IMR-90 (cell line): Measurements from ENCODE around the gene SLC2A2. TPM values are rescaled to one million over a fixed set of nuclear protein-coding genes. Genes with fewer than 3 reads are reported as not detected.

Experiments used
- ATAC-seq: fragments of 200-7000 bp; cut with Tn5 transposase; 2 replicates; pipeline ENCODE4 v1.9.1; 2020; ENCODE audit warnings: low read depth, mild to moderate bottlenecking, moderate library complexity
- BruUV-seq: library from RNA; stranded (reverse); fragments of 400-500 nt; replicated peaks from 2 replicates; lab custom pipeline; 2021; lab: Mats Ljungman, UMichigan
- CTCF ChIA-PET: fragments of 300-600 bp; formaldehyde crosslinking; extraction: SDS; loops from one replicate; lab custom pipeline; 2021; ENCODE audit warnings: antibody characterized with exemption; lab: Yijun Ruan, JAX
- POLR2A ChIA-PET: fragments of 300-600 bp; sonication (Branson Sonifier 250); formaldehyde crosslinking; loops from one replicate; lab custom pipeline; 2022; ENCODE audit warnings: antibody characterized with exemption; ENCODE audit not compliant: unreplicated experiment; lab: Charles Lee
- DNase-seq: peaks from one replicate; pipeline ENCODE4 v3.0.0; 2013
- H2AFZ ChIP-seq: replicated peaks from 2 replicates; pipeline ENCODE3; 2013; ENCODE audit warnings: low read length, mild to moderate bottlenecking; ENCODE audit not compliant: poor library complexity
- H2AK5ac ChIP-seq: 2 replicates; pipeline ENCODE4 v1.6.1; 2013; ENCODE audit warnings: low read depth, low read length, inconsistent platforms
- H2AK9ac ChIP-seq: replicated peaks from 2 replicates; pipeline ENCODE3; 2013; ENCODE audit warnings: mild to moderate bottlenecking, low read depth, low read length, moderate library complexity; ENCODE audit not compliant: poor library complexity
- H2BK120ac ChIP-seq: 2 replicates; pipeline ENCODE4 v1.6.1; 2013; ENCODE audit warnings: low read depth, low read length, inconsistent platforms
- H2BK15ac ChIP-seq: 3 replicates; pipeline ENCODE4 v1.6.1; 2013; ENCODE audit warnings: low read depth, low read length, inconsistent platforms
- H2BK20ac ChIP-seq: 2 replicates; pipeline ENCODE4 v1.6.1; 2013; ENCODE audit warnings: low read depth, mild to moderate bottlenecking, inconsistent platforms, low read length, moderate library complexity
- H2BK5ac ChIP-seq: 2 replicates; pipeline ENCODE4 v1.6.1; 2013; ENCODE audit warnings: mild to moderate bottlenecking, low read depth, low read length, inconsistent platforms; ENCODE audit not compliant: poor library complexity, severe bottlenecking
- H3K14ac ChIP-seq: replicated peaks from 2 replicates; pipeline ENCODE4 v1.6.1; 2013; ENCODE audit warnings: low read depth, low read length, inconsistent platforms
- H3K18ac ChIP-seq: 2 replicates; pipeline ENCODE4 v1.6.1; 2013; ENCODE audit warnings: low read depth, low read length, control low read depth
- H3K23ac ChIP-seq: 2 replicates; pipeline ENCODE4 v1.6.1; 2013; ENCODE audit warnings: low read depth, low read length, inconsistent platforms
- H3K27ac ChIP-seq: 2 replicates; pipeline ENCODE4 v1.5.1; 2013; ENCODE audit warnings: mild to moderate bottlenecking, control low read depth, low read length; ENCODE audit not compliant: insufficient read depth
- H3K27me3 ChIP-seq: 2 replicates; pipeline ENCODE4 v1.6.1; 2013; ENCODE audit warnings: low read length; ENCODE audit not compliant: control insufficient read depth, insufficient read depth
- H3K36me3 ChIP-seq: 2 replicates; pipeline ENCODE4 v1.6.1; 2013; ENCODE audit warnings: low read length, mixed read lengths; ENCODE audit not compliant: control insufficient read depth, insufficient read depth
- H3K4ac ChIP-seq: 2 replicates; pipeline ENCODE4 v1.6.1; 2013; ENCODE audit warnings: low read depth, low read length, inconsistent platforms
- H3K4me1 ChIP-seq: 2 replicates; pipeline ENCODE4 v1.6.1; 2013; ENCODE audit warnings: low read length, mixed read lengths; ENCODE audit not compliant: control insufficient read depth, insufficient read depth
- H3K4me2 ChIP-seq: 2 replicates; pipeline ENCODE4 v1.6.1; 2013; ENCODE audit warnings: low read depth, mild to moderate bottlenecking, control low read depth, low read length, moderate library complexity
- H3K4me3 ChIP-seq: 2 replicates; pipeline ENCODE4 v1.5.1; 2013; ENCODE audit warnings: low read depth, mild to moderate bottlenecking, control low read depth, low read length, moderate library complexity; ENCODE audit not compliant: insufficient read depth
- H3K56ac ChIP-seq: 2 replicates; pipeline ENCODE4 v1.6.1; 2013; ENCODE audit warnings: low read length, inconsistent platforms; ENCODE audit not compliant: insufficient read depth; ENCODE audit errors: extremely low read depth
- H3K79me1 ChIP-seq, 2 experiments: 2 replicates each; pipeline ENCODE4 v1.6.1; 2013; ENCODE audit warnings: low read length in 2 of 2, inconsistent platforms in 1 of 2, low read depth in 1 of 2
- H3K9ac ChIP-seq: 2 replicates; pipeline ENCODE4 v1.6.1; 2013; ENCODE audit warnings: low read depth, low read length, control low read depth
- H3K9me1 ChIP-seq: 2 replicates; pipeline ENCODE4 v1.6.1; 2013; ENCODE audit warnings: low read length, inconsistent platforms; ENCODE audit not compliant: insufficient read depth
- H3K9me3 ChIP-seq: 2 replicates; pipeline ENCODE4 v1.6.1; 2013; ENCODE audit warnings: low read length; ENCODE audit not compliant: control insufficient read depth, insufficient read depth
- H4K20me1 ChIP-seq: 2 replicates; pipeline ENCODE4 v1.6.1; 2013; ENCODE audit warnings: low read length, inconsistent platforms; ENCODE audit not compliant: insufficient read depth
- H4K5ac ChIP-seq: 2 replicates; pipeline ENCODE4 v1.6.1; 2013; ENCODE audit warnings: mild to moderate bottlenecking, low read depth, low read length, control low read depth
- H4K8ac ChIP-seq, 2 experiments: 2 replicates each; pipeline ENCODE4 v1.6.1; 2013; ENCODE audit warnings: low read depth in 2 of 2, low read length in 2 of 2, control low read depth in 1 of 2, inconsistent platforms in 1 of 2
- H4K91ac ChIP-seq: 2 replicates; pipeline ENCODE4 v1.6.1; 2013; ENCODE audit warnings: low read depth, low read length, inconsistent platforms; ENCODE audit not compliant: insufficient read depth
- CEBPB ChIP-seq: IDR thresholded peaks from 2 replicates; pipeline ENCODE4 v1.6.1; 2012; ENCODE audit warnings: low read depth, low read length, improper control_type of control experiment
- ELK1 ChIP-seq: fragments of 150-350 bp; IDR thresholded peaks from 2 replicates; pipeline ENCODE4 v1.6.1; 2016; ENCODE audit warnings: low read depth, mild to moderate bottlenecking, low read length, moderate library complexity, borderline replicate concordance
- FOS ChIP-seq: fragments of 150-350 bp; IDR thresholded peaks from 2 replicates; pipeline ENCODE4 v1.6.1; 2016; ENCODE audit warnings: low read depth, low read length
- MXI1 ChIP-seq: IDR thresholded peaks from 2 replicates; pipeline ENCODE4 v1.6.1; 2012; ENCODE audit warnings: low read depth, mild to moderate bottlenecking, low read length, moderate library complexity, borderline replicate concordance
- POLR2A ChIP-seq: IDR thresholded peaks from 2 replicates; pipeline ENCODE4 v1.6.1; 2012; ENCODE audit warnings: mild to moderate bottlenecking, low read depth, low read length
- RCOR1 ChIP-seq: IDR thresholded peaks from 2 replicates; pipeline ENCODE4 v1.6.1; 2012; ENCODE audit warnings: mild to moderate bottlenecking, low read length, improper control_type of control experiment; ENCODE audit not compliant: insufficient replicate concordance
- RFX5 ChIP-seq: IDR thresholded peaks from 2 replicates; pipeline ENCODE4 v1.8.0; 2012; ENCODE audit warnings: low read depth, mild to moderate bottlenecking, low read length, moderate library complexity
- SMC3 ChIP-seq: fragments of 150-350 bp; IDR thresholded peaks from 2 replicates; pipeline ENCODE4 v1.6.1; 2016; ENCODE audit warnings: low read depth, mild to moderate bottlenecking, antibody characterized with exemption, low read length, moderate library complexity
- USF2 ChIP-seq: fragments of 150-350 bp; IDR thresholded peaks from 2 replicates; pipeline ENCODE4 v1.6.1; 2017; ENCODE audit warnings: mild to moderate bottlenecking, antibody characterized with exemption, low read length, low read depth
- WGBS, 2 experiments: methylation state at CpG; one replicate each; pipeline versions ENCODE4 v1.1.5 to v1.1.7; 2013; ENCODE audit warnings: missing lambda C conversion rate in 2 of 2; ENCODE audit not compliant: insufficient read length in 1 of 2; ENCODE audit errors: extremely low coverage in 2 of 2; 5-methylcytosine and 5-hydroxymethylcytosine counted together
- dilution Hi-C: fragments of 300-500 bp; cut with HindIII; formaldehyde crosslinking; loops from one replicate; pipeline ENCODE4 v1.14.3; 2018; ENCODE audit warnings: low sequenced_read_pairs; ENCODE audit not compliant: unreplicated experiment
- in situ Hi-C: fragments of 300-500 bp; cut with MboI; formaldehyde crosslinking; loops from 3 replicates; pipeline ENCODE4 v1.14.3; 2019; ENCODE audit warnings: low sequenced_read_pairs, inconsistent platforms, mixed read lengths
- intact Hi-C: fragments of 100-400 bp; cut with micrococcal nuclease; formaldehyde crosslinking; loops from 2 replicates; pipeline ENCODE4 v1.10.0; 2022
- polyA plus RNA-seq, 3 experiments: library from polyadenylated mRNA; depleted of rRNA; stranded (reverse); fragments of >200 nt; gene quantifications; 2 replicates each; pipeline ENCODE4 v1.2.3, GENCODE V29; 2012; ENCODE audit warnings: low replicate concordance in 1 of 3
- total RNA-seq: library from RNA; depleted of rRNA; stranded (reverse); fragments of >200 nt; gene quantifications from 2 replicates; pipeline ENCODE4 v1.2.3, GENCODE V29; 2012

The SLC2A2 gene
- total and polyA plus RNA-seq, 2 of the 4 experiments (the other 2 are of a cell fraction), result not detected

GRCh38 chr3:171028779-171029232 is 2.3 kb upstream of the SLC2A2 start:
- ChIA-PET POLR2A (no interaction called here), CTCF (interaction anchor here (0.5 to 0.9 kb wide), 3 partner anchors 15 to 204 kb away, joined by 3 read pairs; no protein-coding TSS in a partner anchor)
- Histone ChIP-seq H3K56ac (peak overlapping the region; percentile 93), H4K5ac (peak overlapping the region; percentile 81), H2AFZ (peak overlapping the region; percentile 92), H2BK20ac (peak overlapping the region; percentile 98), H2BK120ac (peak overlapping the region; percentile 97), H3K23ac (peak overlapping the region; percentile 97), H2BK15ac (peak overlapping the region; percentile 92), H3K18ac (peak overlapping the region; percentile 92), H3K27ac (peak overlapping the region; percentile 86), H2BK5ac (peak overlapping the region; percentile 91), H3K9ac (peak overlapping the region; percentile 66), H3K14ac (peak overlapping the region; percentile 85), H3K9me3 (no peaks in the 10 kb centered on the region), H2AK9ac (no peak overlapping the region), H3K4me3 (peak overlapping the region; percentile 15; the same call in 1 of the 2 replicates), H3K4ac (peak overlapping the region; percentile 96), H3K9me1 (peaks cover 7% of the 10 kb centered on the region), H3K79me1 (no peaks in the 10 kb centered on the region), H3K36me3 (no peaks in the 10 kb centered on the region), H3K4me1 (peaks cover 10% of the 10 kb centered on the region), H4K20me1 (no peaks in the 10 kb centered on the region), H4K91ac (peak overlapping the region; percentile 97), H3K4me2 (peak overlapping the region; percentile 85), H2AK5ac (peak overlapping the region; percentile 60), H4K8ac (peak overlapping the region; percentile 89 to 92), H3K27me3 (no peaks in the 10 kb centered on the region)
- intact Hi-C loops (no loop called here), in situ Hi-C loops (no loop called here), dilution Hi-C loops (no loop called here)
- BruUV-seq, result no TSS peak
- WGBS, 2 experiments, result no CpG with 5 or more reads among the region's 8 CpGs
- no peak for TF ChIP-seq POLR2A
- 0 out of 2 replicates have a peak, but pooled peaks have one; percentile 33 for TF ChIP-seq MXI1
- TF ChIP-seq FOS, result 0 out of 2 replicates have a peak, but pooled peaks have one; percentile 17
- TF ChIP-seq USF2, result no peak
- peak; percentile 71 for TF ChIP-seq CEBPB
- no peak for TF ChIP-seq RCOR1
- no peak for TF ChIP-seq RFX5
- TF ChIP-seq SMC3, result no peak
- no peak for TF ChIP-seq ELK1
- DNase-seq (peak; percentile 90), ATAC-seq (peak; percentile 82)
